ENCODE results near the gene CFB. TPM values are rescaled to one million over a fixed set of nuclear protein-coding genes. Genes with fewer than 3 reads are reported as not detected.
"Not testable (repeated sequence)": the region's sequence is repeated elsewhere in the genome, so short reads cannot be mapped to it uniquely, and the experiment has no call there.

Gene CFB
- total RNA-seq, 4 donors from 2014 or later, result 23.1 to 183 (median 89.9) TPM

- Histone ChIP-seq H3K4me1 (no peaks in the 10 kb centered on the region), H3K27me3 (no peaks in the 10 kb centered on the region), H3K36me3 (no peaks in the 10 kb centered on the region), H3K9me3 (no peaks in the 10 kb centered on the region), H3K4me3 (no peak overlapping the region), H3K27ac (no peak overlapping the region)
- TF ChIP-seq CTCF (IDR thresholded peaks at IDR 0.05) (no peak), POLR2A (IDR thresholded peaks at IDR 0.05) (no peak)
- DNase-seq, result no peak
These were observed 37.1 kb upstream of the CFB start for GRCh38 chr6:31908791-31909190.

GRCh38 chr6:31909298-31909697, 36.6 kb upstream of the CFB start:
- not testable (repeated sequence) for DNase-seq, H3K9me3 ChIP-seq, H3K27ac ChIP-seq, H3K27me3 ChIP-seq, H3K36me3 ChIP-seq, H3K4me1 ChIP-seq, H3K4me3 ChIP-seq

- H3K27ac ChIP-seq, result peak overlapping the region in 1 of 4 donors; percentile 10
- no peak overlapping the region for H3K4me3 ChIP-seq
- H3K27me3 ChIP-seq, result no peaks in the 10 kb centered on the region
- TF ChIP-seq CTCF (IDR thresholded peaks at IDR 0.05) (no peak), POLR2A (IDR thresholded peaks at IDR 0.05) (no peak)
- no peak for DNase-seq
- no peaks in the 10 kb centered on the region for H3K36me3 ChIP-seq
- no peaks in the 10 kb centered on the region for H3K4me1 ChIP-seq
- H3K9me3 ChIP-seq, result no peaks in the 10 kb centered on the region
These were observed 33.9 kb upstream of the CFB start for GRCh38 chr6:31911826-31912585.

- no peak overlapping the region for H3K4me3 ChIP-seq
- no peak for DNase-seq
- no peaks in the 10 kb centered on the region for H3K36me3 ChIP-seq
- H3K27ac ChIP-seq, result no peak overlapping the region
- no peak for TF ChIP-seq POLR2A (IDR thresholded peaks at IDR 0.05)
- TF ChIP-seq CTCF (IDR thresholded peaks at IDR 0.05), result no peak
- H3K4me1 ChIP-seq, result no peaks in the 10 kb centered on the region
- H3K9me3 ChIP-seq, result no peaks in the 10 kb centered on the region
- H3K27me3 ChIP-seq, result no peaks in the 10 kb centered on the region
These were observed 30.5 kb upstream of the CFB start for GRCh38 chr6:31915351-31915750.

- Histone ChIP-seq H3K36me3 (no peaks in the 10 kb centered on the region), H3K27ac (no peak overlapping the region), H3K9me3 (no peaks in the 10 kb centered on the region), H3K4me3 (no peak overlapping the region), H3K27me3 (no peaks in the 10 kb centered on the region), H3K4me1 (no peaks in the 10 kb centered on the region)
- TF ChIP-seq CTCF (IDR thresholded peaks at IDR 0.05) (no peak), POLR2A (IDR thresholded peaks at IDR 0.05) (no peak)
- DNase-seq, result no peak
These were observed 30.1 kb upstream of the CFB start for GRCh38 chr6:31915756-31916155.

GRCh38 chr6:31918069-31918720, 27.7 kb upstream of the CFB start:
- no peaks in the 10 kb centered on the region for H3K9me3 ChIP-seq
- H3K36me3 ChIP-seq, result no peaks in the 10 kb centered on the region
- H3K4me3 ChIP-seq, result no peak overlapping the region
- H3K27ac ChIP-seq, result no peak overlapping the region
- no peak for DNase-seq
- no peaks in the 10 kb centered on the region for H3K4me1 ChIP-seq
- no peaks in the 10 kb centered on the region for H3K27me3 ChIP-seq
- TF ChIP-seq CTCF (IDR thresholded peaks at IDR 0.05), result no peak
- TF ChIP-seq POLR2A (IDR thresholded peaks at IDR 0.05), result no peak

All from Peyer's patch (tissue), 4 donors.